ENCODE results near the gene TLE6.

TLE6 gene

DNA sequence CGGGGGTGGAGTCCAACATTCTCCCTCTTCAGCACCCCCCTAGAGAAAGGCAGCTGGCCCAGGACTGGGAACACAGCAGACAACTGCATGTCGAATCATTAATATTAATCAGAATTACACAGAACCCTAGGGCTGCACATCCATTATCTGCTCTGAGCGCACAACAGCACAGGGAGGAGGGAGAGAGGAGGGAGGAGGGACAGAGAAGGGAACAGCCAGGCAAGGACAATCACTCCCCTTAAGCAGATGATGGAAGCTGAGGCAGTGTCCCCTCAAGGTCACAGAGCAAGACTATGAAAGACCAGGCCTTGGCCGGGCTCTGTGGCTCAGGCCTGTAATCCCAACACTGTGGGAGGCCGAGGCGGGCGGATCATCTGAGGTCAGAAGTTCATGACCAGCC is 25.7 kb downstream of the TLE6 start:
- no peaks in the 10 kb centered on the region for H3F3A ChIP-seq (ENCODE audit: insufficient read depth, low read length)
- DNase-seq = no peak
- H3K9me2 ChIP-seq (replicated peaks; ENCODE audit: insufficient read depth, low read length) = no peaks in the 10 kb centered on the region
- H3K9me3 ChIP-seq (replicated peaks; ENCODE audit: insufficient read depth, low read length) = no peaks in the 10 kb centered on the region
- peaks cover 67% of the 10 kb centered on the region for H3K27me3 ChIP-seq (replicated peaks; ENCODE audit: insufficient read depth, low read length)
- no peak overlapping the region for H3K27ac ChIP-seq (ENCODE audit: low read length)
- no peak for TF ChIP-seq EZH2phosphoT487 (IDR thresholded peaks at IDR 0.05; ENCODE audit: low read length)
- TF ChIP-seq, protein P1, sequence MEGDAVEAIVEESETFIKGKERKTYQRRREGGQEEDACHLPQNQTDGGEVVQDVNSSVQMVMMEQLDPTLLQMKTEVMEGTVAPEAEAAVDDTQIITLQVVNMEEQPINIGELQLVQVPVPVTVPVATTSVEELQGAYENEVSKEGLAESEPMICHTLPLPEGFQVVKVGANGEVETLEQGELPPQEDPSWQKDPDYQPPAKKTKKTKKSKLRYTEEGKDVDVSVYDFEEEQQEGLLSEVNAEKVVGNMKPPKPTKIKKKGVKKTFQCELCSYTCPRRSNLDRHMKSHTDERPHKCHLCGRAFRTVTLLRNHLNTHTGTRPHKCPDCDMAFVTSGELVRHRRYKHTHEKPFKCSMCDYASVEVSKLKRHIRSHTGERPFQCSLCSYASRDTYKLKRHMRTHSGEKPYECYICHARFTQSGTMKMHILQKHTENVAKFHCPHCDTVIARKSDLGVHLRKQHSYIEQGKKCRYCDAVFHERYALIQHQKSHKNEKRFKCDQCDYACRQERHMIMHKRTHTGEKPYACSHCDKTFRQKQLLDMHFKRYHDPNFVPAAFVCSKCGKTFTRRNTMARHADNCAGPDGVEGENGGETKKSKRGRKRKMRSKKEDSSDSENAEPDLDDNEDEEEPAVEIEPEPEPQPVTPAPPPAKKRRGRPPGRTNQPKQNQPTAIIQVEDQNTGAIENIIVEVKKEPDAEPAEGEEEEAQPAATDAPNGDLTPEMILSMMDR (IDR thresholded peaks at IDR 0.05; ENCODE audit: low read length) = no peak
- TF ChIP-seq EZH2 (optimal IDR thresholded peaks at IDR 0.05; ENCODE audit: low read depth, low read length) = no peak
- no peaks in the 10 kb centered on the region for H4K20me1 ChIP-seq (ENCODE audit: insufficient read depth, low read length)
- no peak overlapping the region for H3K4me3 ChIP-seq (ENCODE audit: low read length)
- no peaks in the 10 kb centered on the region for H3K79me2 ChIP-seq (ENCODE audit: low read length)
- no peaks in the 10 kb centered on the region for H3K4me1 ChIP-seq (ENCODE audit: low read length)
- H3K9ac ChIP-seq (ENCODE audit: low read length) = no peak overlapping the region
- no peak overlapping the region for H2AFZ ChIP-seq (ENCODE audit: low read length)
- H3K36me3 ChIP-seq (replicated peaks; ENCODE audit: insufficient read depth, low read length) = no peaks in the 10 kb centered on the region
- no peak overlapping the region for H3K4me2 ChIP-seq (ENCODE audit: low read depth, low read length)

DNA sequence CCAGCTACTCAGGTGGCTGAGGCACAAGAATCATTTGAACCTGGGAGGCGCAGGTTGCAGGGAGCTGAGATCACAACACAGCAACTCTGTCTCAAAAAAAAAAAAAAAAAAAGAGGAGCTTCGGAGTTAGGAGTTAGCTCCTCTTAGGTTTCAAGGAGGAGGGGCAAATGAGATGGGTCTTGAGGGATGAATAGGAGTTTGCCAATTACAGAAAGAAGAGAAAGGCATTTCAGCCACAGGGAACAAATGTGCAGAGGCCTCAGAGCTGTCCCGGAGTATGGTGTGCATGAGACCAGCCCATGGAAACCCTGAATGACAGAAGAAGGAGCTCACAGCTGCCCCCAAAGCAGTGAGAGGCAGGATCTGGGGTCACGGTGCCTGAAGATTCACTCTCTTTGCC is 27.2 kb downstream of the TLE6 start:
- TF ChIP-seq EZH2phosphoT487 (IDR thresholded peaks at IDR 0.05; ENCODE audit: low read length) = no peak
- TF ChIP-seq, protein P1 (IDR thresholded peaks at IDR 0.05; ENCODE audit: low read length) = no peak
- TF ChIP-seq EZH2 (optimal IDR thresholded peaks at IDR 0.05; ENCODE audit: low read depth, low read length) = no peak
- H3K36me3 ChIP-seq (replicated peaks; ENCODE audit: insufficient read depth, low read length) = no peaks in the 10 kb centered on the region
- peaks cover 71% of the 10 kb centered on the region for H3K27me3 ChIP-seq (replicated peaks; ENCODE audit: insufficient read depth, low read length)
- H4K20me1 ChIP-seq (ENCODE audit: insufficient read depth, low read length) = no peaks in the 10 kb centered on the region
- H3K27ac ChIP-seq (ENCODE audit: low read length) = no peak overlapping the region
- no peaks in the 10 kb centered on the region for H3K4me1 ChIP-seq (ENCODE audit: low read length)
- H3K4me3 ChIP-seq (ENCODE audit: low read length) = no peak overlapping the region
- H3K4me2 ChIP-seq (ENCODE audit: low read depth, low read length) = no peak overlapping the region
- H3K9me3 ChIP-seq (replicated peaks; ENCODE audit: insufficient read depth, low read length) = no peaks in the 10 kb centered on the region
- H3K9me2 ChIP-seq (replicated peaks; ENCODE audit: insufficient read depth, low read length) = no peaks in the 10 kb centered on the region
- no peak overlapping the region for H3K9ac ChIP-seq (ENCODE audit: low read length)
- no peaks in the 10 kb centered on the region for H3K79me2 ChIP-seq (ENCODE audit: low read length)
- no peak for DNase-seq
- no peak overlapping the region for H2AFZ ChIP-seq (ENCODE audit: low read length)
- H3F3A ChIP-seq (ENCODE audit: insufficient read depth, low read length) = no peaks in the 10 kb centered on the region

DNA sequence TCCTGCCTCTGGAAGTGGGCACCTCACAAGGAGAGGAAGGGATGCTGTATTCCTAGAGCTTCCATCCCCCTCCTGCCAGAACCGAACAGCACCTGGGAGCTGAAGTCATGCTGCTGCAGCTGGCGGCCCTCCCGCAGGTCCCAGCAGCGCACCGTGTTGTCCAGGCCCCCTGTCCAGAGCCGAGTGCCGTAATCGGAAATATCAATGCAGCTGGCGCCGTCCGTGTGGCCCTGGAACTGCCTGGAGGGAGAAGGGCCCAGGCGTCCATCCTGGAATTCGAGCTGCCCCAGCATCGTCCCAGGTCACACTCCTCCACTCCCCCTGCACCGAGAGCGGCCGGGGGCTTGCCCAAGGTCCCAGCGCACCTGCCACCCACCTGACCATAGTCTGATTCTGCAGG is 28.0 kb downstream of the TLE6 start:
- no peaks in the 10 kb centered on the region for H3F3A ChIP-seq (ENCODE audit: insufficient read depth, low read length)
- H3K4me3 ChIP-seq (ENCODE audit: low read length) = no peak overlapping the region
- H3K4me2 ChIP-seq (ENCODE audit: low read depth, low read length) = no peak overlapping the region
- no peak overlapping the region for H3K27ac ChIP-seq (ENCODE audit: low read length)
- H2AFZ ChIP-seq (ENCODE audit: low read length) = no peak overlapping the region
- H4K20me1 ChIP-seq (ENCODE audit: insufficient read depth, low read length) = no peaks in the 10 kb centered on the region
- H3K9ac ChIP-seq (ENCODE audit: low read length) = no peak overlapping the region
- TF ChIP-seq, protein P1 (IDR thresholded peaks at IDR 0.05; ENCODE audit: low read length) = no peak
- no peak for TF ChIP-seq EZH2 (optimal IDR thresholded peaks at IDR 0.05; ENCODE audit: low read depth, low read length)
- no peak for TF ChIP-seq EZH2phosphoT487 (IDR thresholded peaks at IDR 0.05; ENCODE audit: low read length)
- no peaks in the 10 kb centered on the region for H3K9me2 ChIP-seq (replicated peaks; ENCODE audit: insufficient read depth, low read length)
- no peak for DNase-seq
- no peaks in the 10 kb centered on the region for H3K36me3 ChIP-seq (replicated peaks; ENCODE audit: insufficient read depth, low read length)
- H3K4me1 ChIP-seq (ENCODE audit: low read length) = no peaks in the 10 kb centered on the region
- peaks cover 75% of the 10 kb centered on the region for H3K27me3 ChIP-seq (replicated peaks; ENCODE audit: insufficient read depth, low read length)
- H3K9me3 ChIP-seq (replicated peaks; ENCODE audit: insufficient read depth, low read length) = no peaks in the 10 kb centered on the region
- no peaks in the 10 kb centered on the region for H3K79me2 ChIP-seq (ENCODE audit: low read length)
